ENCODE data around the gene IL17RB.

- TF ChIP-seq CTCF (IDR thresholded peaks at IDR 0.05; ENCODE audit: insufficient read depth, low read length, poor library complexity, severe bottlenecking): no peak
- TF ChIP-seq EZH2phosphoT487 (conservative IDR thresholded peaks at IDR 0.05; ENCODE audit: low read length): no peak
These were observed 40.8 kb upstream of the IL17RB start for GRCh38 chr3:53805463-53806159.
